Hematopoietic multipotent progenitor cell treated with erythropoietin and hydrocortisone succinate and interleukin-3 and kit ligand, for 4 days (in vitro differentiated cells): ENCODE results near the gene MGRN1.

Source experiments
- DNase-seq: peaks from one replicate; pipeline ENCODE4 v3.0.0-alpha.2; 2015

Gene MGRN1

DNA sequence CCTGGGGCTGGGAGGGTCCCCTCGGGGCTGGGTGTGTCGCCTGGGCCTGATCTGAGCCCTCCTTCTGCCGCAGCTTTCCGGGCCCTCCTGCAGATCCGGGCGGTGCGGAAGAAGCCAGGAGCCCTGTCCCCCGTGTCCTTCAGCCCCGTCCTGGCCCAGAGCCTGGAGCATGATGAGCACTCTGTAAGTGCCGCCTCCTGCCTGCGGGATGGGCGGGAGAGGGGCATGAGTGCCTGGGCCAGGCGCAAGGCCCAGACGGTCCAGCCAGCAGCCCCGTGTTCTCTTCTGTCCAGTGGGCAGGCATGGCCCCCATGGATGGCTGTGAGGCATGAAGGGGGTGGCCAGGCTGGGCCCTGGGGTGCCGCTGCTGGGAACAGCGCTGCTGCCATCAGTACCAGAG, 52.8 kb downstream of the MGRN1 start:
- no peak for DNase-seq

DNA sequence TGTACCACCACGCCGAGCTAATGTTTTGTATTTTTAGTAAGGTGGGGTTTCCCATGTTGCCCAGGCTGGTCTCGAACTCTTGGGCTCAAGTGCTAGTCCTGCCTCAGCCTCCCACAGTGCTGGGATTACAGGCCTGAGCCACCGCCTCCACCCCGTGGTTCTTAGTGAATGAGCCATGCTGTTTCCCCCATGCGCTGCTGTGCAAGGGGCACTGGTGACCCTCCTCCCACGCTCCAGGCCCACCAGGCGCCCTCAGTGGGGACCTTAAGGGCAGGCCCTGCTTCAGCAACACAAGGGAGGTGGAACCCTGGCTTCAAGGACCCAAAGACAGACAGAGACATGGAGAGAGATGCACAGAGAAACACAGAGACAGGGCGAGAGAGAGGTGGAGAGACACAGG, 53.4 kb downstream of the MGRN1 start:
- no peak for DNase-seq

- no peak for DNase-seq
Measured at GRCh38 chr16:4678596-4678995, 54.0 kb downstream of the MGRN1 start.

GRCh38 chr16:4679156-4679849, 54.7 kb downstream of the MGRN1 start:
- no peak for DNase-seq

- no peak for DNase-seq
Measured at GRCh38 chr16:4679850-4680636, 55.4 kb downstream of the MGRN1 start.

DNA sequence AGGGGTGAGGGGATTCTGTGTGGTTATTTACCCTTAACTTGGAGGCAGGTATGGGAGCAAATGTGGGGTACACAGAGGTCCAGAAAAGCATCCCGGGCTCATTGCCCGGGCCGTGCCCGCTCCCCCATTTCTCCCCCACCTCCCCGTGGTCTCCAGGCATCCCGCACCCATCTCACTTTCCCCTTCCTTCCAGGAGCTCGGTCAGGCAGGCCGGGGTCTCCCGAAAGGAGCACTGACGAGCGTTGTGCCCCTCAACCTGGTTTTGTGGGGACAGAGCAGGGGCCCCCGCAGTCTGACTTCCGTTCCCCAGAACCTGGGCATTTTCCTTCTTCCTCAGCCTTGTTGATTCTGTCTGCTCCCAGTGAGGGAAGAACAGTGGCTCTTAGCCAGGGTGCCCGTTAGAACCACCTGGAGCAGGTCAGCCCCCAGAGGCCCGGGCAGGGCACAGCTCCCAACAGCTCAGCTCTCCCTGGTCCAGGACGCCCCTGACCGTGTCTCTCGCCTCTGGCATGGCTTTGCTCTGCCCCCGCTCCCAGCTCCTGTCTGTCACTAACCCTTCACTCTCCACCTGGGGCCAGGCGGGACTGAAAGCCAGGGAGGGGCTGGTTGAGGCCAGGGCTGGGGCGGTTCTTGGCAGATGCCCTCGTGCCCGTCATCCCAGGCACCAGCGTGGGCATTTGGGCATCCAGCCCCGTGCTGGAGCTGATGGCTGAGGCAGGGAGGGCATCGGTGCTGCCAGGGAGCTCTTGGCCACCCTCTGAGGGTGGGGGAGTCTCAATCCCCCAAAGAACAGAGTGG, 56.2 kb downstream of the MGRN1 start:
- DNase-seq = no peak

GRCh38 chr16:4681471-4682083, 57.0 kb downstream of the MGRN1 start:
- DNase-seq = no peak

GRCh38 chr16:4682084-4682591, 57.5 kb downstream of the MGRN1 start:
- DNase-seq = no peak

DNA sequence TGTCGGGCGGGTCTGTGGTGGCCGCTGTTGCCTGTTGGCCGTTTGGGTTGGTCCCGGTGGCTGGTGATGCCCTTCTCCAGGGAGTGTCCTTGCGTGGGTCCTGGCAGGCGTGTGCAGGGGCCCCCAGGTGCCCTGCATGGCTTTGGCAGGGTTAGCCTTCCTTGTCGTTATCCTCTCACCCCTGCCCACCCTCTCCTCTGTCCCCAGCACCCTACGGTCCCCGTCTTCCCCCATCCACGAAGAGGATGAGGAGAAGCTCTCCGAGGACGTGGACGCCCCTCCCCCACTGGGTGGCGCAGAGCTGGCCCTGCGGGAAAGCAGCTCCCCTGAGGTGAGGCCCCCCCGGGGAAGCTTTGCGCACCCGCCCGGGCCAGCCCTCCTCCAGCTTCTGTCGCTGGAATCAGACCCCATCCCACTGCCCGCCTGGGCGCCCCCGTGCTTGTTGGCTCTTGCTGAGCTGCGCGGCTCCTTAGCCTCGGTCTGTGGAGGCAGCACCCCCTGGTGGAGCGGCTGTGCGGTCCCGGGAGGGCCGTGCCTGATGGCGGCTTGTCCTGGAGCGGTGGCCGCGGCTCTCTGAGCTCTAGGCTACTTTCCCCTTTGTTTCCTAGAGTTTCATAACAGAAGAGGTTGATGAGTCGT, 58.1 kb downstream of the MGRN1 start:
- peak; percentile 65 for DNase-seq

DNA sequence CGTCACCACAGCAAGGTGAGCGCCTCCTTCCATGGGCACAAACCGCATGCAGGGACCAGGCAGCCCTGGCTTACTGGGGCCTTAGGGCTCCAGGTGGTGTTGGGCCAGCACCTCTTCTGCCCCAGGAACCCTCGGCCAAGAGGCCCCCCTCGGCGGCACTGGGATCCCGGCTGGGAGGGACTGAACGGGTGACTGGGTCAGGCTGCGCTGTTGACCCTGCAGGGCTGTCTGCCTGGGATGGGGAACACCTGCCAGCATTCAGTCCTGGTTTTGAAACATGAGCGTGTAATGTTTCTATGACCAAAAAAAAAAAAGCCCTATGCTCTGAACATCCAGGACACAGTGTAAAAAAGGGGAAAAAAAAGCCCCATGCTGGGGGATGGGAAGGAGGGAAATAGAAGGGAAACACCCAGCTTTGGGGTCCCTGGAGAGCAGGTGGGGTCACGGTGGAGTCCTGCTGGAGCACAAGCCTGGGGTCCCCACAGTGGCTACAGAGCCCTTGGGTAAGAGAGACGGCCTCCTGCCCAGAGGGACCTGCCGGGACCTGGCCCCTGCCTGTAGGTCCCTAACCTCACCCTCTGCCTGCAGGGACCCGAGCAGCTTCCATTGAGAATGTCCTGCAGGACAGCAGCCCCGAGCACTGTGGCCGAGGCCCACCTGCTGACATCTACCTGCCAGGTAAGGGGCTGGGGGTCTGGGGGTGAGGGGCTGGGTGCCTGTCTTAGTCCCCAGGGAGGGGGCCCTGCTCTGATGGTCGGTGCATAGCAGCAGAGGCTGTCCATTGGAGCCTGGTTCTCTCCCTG, 58.8 kb downstream of the MGRN1 start:
- DNase-seq = no peak

DNA sequence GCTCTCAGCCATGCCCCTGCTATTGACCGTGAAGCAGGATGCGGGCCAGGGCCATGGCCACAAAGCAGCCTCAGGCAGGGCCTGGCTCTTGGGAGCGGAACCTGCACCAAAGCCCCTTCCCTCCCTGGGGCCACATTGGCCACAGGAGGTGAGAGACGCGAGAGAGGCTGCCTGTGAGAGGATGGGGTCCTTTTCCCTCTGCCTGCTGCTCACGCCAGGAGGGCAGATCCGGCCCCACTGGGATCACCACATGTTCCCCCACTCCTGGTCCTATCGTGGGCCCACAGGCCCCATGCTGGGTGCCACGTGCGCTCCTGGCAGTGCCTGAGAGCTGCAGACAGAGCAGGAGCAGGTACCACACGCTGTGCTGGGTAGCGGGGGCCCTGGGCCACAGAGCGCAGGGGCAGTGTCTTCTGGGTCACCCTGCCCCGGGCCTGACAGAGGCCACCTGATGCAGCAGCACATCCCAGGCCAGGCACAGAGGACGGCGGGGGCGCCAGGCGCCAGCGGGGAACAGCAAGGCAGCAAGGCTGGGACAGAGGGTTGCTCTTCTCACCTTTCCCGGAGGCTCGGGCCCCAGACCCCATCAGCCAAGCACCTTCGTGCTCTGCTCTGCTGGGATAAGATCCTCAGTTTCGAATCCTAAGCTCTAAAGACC, 59.6 kb downstream of the MGRN1 start:
- DNase-seq = no peak

GRCh38 chr16:4684763-4685162, 60.1 kb downstream of the MGRN1 start:
- no peak for DNase-seq

- DNase-seq = no peak
Measured at GRCh38 chr16:4685292-4685691, 60.7 kb downstream of the MGRN1 start.

GRCh38 chr16:4685776-4686496, 61.3 kb downstream of the MGRN1 start:
- no peak for DNase-seq

DNA sequence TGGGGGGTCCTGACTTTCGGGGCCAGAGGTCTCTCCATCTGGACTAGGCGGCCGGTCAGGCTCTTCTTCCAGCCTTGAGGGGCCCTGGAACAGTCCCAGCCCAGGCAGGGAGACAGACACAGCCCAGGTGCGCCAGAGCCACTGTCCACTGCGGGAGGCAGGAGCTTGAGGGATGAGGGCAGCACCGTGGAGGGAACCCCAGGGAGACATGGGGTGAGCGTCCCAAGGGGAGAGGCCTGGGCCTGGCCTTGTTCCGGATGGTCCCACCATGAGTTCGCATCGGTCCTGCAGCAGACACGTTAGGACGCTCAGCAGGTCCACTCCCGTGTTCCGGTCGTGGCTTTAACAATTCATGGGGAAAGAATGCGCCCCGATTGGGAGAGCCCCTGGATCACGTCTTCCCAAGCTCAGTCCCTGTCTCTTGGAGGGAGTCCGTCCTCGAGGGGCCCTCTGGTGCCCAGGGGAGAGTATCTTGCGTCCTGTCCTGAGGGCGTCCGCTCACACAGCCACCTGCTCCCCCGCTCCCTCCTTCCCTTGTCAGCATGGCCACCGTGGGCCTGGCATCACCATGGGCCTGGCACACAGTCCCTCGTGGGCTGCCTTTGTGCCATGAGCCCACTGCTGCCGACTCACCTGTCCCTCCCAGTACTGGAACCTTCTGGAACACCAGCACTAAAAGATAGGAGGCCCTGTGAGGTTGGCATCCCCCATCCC, 62.0 kb downstream of the MGRN1 start:
- DNase-seq = no peak

DNA sequence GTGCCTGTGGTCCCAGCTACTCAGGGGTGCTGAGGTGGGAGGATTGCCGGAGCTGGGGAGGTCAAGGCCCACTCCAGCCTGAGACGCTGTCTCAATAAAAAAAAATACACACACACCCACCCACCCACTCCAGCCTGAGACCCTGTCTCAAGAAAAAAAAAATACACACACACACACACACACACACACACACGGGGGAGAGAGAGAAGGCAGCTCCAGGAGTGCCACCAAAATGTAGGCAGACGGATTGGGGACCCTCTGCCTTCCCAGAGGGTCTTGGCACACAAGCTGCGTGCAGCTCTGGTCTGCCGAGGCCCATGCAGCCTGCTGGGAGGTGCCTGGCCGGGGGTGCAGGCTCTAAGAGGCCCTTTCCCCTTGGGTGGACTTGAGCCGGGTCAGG, 62.8 kb downstream of the MGRN1 start:
- DNase-seq = no peak

DNA sequence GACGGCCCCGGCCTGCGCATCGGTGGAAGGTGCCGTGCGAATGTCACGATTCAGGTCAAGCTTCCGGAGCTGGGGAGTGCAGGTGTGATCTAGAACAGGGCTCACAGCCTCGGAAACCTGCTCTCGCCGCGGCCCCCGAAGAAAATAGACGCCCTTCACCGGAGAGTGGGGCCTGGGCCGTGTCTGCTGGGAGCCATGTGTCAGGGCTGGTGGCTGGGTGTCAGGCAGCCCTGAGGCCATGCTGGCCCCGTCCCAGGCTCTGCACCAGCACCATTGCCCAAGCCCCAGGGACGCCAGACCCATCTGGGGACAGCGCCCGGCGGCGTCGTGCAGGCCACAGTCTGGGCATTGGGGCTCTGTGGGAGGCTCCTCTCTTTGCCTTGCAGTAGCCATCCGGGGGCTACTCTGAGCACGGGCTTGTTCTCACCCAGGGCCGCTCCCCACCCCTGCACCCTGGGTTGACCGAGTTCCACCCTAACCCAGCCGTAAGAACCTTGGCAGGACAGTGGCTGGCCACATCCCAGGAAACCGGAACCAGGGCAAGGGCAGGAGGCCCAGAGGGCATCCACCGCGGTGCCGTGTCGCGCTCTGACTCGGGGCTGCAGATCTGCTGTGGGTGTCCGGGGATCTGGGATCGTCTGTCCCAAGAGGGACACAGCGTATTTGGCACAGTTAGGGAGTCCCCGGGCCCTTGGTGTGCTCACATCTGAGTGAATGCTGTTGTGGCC, 63.5 kb downstream of the MGRN1 start:
- no peak for DNase-seq

GRCh38 chr16:4688674-4689045, 64.0 kb downstream of the MGRN1 start:
- DNase-seq = no peak

- DNase-seq = no peak
Measured at GRCh38 chr16:4689091-4689671, 64.6 kb downstream of the MGRN1 start.
